GM19043 (cell line): ENCODE data around the gene FHDC1.

Source experiments
- ATAC-seq: cut with Tn5 transposase; IDR thresholded peaks from one replicate; pipeline ENCODE4 v1.9.1; 2021; ENCODE audit warnings: low read depth; ENCODE audit not compliant: unreplicated experiment

The FHDC1 gene

DNA sequence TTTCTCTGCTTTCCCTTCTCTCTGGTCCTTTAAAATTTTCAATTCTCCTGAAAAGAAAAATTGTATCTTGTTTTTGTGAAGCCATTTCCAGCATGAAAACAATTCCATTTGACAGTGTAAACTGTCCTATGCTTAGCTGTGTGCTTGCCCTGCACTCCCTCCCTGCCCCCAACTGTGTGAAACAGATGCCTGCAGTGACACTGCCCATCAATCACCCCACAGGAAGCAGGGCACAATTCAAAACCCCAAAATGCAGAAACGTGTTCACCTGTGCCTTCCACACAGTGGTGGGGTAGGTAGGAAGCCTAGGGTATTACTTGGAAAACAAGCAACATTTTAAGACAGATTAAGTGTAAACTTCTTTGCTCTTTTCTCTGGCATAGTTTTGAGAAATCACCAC lies 6.2 kb upstream of the FHDC1 start:
- no peak for ATAC-seq

DNA sequence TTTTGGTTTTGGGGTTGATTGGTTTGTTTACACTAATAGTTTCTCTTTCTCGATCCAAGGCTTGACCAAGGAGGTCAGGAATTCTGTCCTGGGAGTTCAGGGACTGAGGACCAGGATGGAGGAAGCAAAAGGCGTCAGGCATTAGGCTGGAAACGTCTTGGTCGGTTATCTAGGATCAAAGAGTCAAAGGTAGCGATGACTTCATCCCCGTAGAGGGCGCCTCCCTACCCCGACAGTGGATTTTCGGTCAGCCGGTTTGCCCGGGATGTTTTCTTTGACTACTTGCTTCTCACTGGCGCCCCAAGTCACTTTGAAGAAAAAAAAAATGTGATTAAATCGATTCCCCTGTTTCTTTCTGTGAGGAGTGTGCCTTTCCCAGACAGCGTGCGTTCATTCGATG lies 980 bp upstream of the FHDC1 start:
- no peak for ATAC-seq

DNA sequence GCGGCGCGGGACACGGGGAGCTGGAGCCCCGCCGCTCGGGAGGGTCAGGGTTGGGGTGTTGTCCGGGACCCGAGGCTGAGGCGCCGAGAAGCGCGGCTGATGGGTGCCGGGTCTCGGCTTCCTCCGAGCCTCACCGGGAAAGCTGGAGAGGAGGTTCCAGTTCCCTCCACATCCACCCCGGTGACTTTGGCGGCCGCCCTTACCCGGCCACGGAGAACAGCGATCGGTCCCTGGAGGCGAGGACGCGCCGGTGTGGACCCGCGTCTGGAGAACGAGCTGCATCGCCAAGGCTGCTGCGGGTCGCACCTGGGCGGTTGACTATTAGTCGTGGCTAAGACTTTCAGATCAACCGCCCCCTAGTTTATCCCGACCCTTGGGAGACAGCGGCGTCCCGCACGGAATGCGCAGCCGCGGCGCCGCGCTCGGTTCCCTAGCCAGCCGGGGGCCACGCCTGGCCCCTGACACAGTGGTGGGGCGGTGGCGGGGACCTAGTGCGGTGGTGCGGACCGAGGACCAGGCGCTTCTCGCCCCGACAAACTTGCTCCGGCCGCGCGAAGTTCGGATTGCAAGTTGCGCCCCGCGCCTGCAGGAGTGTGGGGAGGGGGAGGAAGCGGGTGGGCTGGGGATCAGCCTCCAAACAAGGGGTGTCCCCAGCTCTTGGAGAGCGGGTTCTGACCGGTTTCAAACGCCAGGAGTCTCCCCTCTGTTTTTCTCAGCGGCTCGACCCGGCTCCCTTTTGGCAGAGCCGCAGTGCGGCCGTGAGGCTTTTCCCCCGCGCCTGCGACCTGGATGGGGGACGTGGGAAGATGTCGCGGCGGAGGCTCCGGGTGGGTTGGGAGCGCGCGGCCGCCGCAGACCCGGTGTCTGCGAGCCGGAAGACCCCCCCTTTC lies 568 bp downstream of the FHDC1 start:
- ATAC-seq = no peak

DNA sequence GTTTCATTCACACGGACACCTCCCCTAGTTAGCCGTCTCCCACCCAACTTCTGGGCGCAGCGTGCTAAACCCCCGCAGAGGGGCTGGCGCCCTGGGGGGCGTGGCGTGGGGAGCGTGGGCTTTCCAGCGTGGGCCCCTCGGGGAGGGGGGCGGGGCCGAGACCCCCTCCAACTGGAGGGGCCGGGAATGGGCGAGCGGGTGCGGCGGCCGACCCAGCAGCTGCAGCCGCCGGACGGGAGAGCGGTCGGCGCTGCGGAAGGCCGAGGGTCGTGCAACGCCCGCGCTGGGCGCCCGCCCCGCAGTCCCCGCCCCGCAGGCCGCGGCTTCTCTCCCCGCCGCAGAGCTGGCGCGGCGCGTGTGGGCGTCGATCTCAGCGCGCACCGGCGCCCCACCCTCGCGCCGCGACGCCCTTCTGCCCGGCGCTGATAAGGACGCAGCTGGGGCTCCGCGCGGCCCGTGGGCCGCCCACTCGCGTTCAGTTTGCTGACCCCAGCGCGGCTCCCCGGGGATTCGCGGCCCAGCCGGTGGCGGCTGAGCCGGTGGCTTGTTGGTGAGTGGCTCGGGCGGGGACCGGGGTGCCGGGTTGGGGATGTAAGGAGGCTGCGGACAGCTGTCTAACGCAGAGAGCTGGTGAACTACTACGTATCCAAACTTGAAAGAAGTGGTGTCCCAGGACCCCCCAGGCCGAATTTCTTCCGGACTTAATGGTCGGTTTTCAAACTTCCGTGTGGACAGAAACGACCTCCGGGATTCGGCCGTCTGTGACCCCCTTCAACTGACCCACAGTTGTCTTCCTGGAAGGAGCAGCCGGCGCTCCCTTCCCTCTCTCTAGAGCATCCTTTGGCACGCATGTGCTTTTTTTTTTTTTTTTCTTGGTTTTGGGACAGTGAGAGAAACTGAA lies 1.5 kb downstream of the FHDC1 start:
- no peak for ATAC-seq

DNA sequence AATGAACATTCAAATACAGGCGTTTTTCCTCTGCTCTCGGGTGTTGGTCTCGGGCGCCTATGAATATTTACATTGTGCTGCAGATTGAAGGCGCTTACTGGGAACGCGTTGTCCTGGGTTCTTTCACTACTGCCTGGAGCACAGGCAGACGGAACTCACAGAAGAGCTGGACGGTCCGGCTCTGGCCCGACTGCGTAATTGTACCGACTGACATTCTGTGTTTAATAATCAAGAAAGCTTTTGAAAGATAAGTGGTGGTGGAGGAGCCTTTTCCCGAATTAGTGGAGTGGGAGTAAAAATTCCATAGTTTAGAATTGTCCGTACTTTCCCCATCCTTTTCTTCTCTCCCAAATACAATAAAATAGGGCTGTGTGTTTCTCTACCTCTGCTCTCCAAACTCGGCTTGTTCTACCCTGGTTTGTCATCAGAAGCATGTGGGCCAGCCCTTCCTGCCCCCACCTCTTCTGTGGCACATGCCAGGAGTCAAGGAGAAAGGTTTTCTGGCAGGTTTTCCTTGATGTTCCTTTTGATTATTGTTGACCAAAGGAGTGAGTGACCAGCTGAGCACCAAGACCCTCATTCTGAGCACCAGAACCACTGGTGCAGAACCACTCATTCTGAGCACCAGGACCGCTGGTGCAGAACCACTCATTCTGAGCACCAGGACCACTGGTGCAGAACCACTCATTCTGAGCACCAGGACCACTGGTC lies 2.3 kb downstream of the FHDC1 start:
- ATAC-seq = no peak

DNA sequence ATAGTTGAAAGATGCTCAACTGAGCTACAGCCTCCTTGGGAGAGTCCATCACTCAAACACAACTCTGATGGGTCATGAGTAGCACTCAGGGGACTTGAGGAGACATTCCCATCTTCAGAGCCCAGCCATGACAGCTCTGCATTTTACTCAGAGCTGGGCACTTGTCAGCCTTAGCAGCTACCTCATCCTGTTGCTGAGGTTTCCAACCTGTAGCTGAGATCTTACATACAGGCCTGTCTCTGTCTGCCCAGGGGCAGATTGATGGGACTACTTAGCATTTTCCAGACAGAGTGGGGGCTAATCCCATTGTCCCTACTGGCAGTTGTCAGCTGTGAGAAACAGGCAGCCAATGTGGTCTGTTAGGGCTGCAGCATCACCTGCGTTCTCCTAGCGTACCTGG lies 3.5 kb downstream of the FHDC1 start:
- no peak for ATAC-seq

DNA sequence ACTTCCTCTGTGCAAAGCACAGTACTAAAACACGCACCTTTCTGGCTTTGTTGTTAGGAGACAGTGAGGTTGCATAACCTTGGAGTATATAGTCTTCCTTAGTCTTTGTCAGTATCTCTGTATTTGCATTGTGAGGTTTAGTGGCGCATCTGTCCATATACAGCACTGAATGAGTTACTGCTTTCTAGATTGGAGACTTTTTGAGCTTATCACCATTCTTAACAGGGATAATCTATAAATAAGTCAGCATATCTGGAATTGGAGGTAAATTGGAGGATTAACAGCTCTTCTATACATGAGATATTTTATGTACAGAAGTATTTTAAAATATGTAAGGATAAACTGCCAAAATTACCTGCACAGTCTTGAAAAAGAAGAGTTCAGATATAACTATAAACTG lies 4.3 kb downstream of the FHDC1 start:
- ATAC-seq = no peak

DNA sequence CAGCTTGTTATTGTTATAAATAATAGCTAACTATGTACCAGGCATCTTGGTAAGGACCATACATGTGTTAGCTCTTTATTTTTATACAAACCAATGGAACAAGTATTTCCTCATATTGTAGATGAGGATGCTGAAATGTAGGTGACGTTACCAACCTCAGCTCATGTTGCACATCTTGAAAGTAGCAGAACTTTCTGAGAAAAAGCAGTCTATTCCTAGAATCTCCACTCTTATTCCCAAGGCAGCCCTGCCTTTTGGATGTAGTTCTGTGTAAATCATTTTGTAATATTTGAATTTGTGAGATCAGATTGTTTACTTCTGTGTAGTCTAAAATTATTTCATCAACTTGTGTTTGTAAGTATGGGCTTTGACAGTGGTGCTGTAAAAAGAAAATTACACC lies 5.3 kb downstream of the FHDC1 start:
- ATAC-seq = no peak

DNA sequence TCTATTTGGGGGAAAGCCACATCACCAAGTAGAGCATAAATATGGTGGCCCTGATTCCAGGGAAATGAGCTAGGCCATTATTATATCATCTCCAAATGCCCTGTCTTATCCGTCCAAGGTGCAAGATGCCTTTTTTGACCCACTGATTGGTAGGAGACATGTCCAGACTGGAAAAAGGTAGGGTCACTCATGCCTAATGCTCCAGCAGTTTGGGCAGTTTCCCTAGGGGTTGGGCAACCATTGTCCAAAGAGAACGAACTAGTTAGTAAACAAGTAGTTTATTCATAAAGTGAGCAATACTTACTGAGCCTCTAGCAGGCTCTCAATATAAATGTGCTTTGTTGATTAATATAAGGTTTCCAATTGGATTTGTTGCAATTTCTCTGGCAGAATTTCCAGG lies 6.2 kb downstream of the FHDC1 start:
- ATAC-seq = no peak

DNA sequence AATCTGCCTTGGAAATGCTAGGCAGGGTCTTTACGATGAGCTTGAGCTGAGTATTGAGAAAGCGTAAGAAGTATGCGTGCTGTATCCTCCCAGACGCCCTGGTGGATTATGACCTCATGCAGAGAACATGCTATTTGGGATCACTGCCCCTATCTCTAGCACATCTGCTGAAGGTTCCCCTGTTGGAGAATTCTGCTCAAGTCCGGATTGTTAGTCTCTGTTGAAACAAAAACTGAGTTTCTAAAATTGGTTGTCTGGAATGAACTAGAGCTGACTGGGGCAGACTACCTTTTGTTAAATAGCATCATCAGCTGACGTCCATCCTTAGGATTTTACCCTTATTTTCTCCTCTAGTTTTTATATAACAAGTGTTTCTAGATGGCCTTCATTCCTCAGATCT lies 7.5 kb downstream of the FHDC1 start:
- no peak for ATAC-seq

DNA sequence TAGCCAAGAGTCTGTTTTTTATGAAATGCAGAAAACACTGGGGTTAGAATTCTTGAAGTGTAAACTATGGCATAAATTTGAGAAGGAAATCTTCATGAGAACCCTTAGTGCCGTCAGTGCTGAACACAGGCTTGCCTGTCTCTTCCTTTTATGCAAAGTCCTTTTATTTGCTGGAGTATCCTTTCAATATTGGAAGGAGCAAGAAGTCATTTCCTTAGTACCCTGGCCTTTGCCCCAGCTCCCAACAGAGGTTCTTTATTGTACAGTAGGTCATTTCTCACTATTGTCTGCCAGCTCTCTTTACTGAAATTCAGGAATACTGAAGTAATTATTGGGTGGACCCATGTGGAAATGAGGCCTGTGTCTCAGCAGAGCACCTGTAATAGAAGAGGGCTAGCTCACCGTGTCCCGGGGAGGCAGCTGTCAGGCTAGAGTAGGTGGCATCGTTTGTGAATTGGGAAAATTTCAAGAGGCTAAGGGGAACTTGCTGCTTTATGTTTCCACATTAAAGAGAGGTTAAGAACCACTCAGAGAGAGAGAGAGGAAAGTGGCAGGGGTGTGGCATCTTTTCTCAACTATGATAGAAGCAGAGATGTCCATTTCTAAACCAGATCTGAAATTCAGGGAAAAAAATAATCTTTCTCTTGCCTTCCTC lies 8.7 kb downstream of the FHDC1 start:
- no peak for ATAC-seq

DNA sequence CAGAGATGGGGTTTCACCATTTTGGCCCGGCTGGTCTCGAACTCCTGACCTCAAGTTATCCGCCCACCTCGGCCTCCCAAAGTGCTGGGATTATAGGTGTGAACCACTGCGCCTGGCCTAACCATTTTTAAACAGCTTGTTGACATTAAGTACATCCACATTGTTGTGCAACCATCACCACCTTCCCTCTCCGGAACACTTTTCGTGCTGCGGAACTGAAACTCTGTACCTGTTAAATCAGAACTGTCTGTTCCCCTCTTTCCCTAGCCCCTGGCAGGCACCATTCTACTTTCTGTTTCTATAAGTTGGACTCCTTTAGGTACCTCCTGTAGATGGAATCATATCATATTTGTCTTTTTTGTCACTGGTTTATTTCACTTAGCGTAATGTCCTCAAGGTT lies 9.5 kb downstream of the FHDC1 start:
- no peak for ATAC-seq

DNA sequence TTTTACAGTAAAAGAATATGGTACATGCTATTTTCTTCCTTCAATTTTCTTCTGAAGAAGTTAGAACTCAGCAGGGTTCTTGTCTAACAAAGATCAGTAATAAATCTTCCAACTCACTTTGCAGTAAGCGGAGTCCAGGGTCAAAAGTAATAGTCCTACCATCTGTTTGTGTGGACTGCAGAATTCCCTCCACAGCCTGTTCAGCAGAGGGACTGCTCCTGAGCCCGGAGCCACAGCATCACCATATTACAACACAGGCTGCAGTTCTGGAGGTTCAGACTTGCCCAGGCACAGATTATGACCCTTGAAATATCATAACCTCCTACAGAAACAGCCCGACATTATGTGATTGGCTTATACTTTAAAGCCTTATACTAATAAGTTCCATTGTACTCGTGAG lies 10.3 kb downstream of the FHDC1 start:
- no peak for ATAC-seq

DNA sequence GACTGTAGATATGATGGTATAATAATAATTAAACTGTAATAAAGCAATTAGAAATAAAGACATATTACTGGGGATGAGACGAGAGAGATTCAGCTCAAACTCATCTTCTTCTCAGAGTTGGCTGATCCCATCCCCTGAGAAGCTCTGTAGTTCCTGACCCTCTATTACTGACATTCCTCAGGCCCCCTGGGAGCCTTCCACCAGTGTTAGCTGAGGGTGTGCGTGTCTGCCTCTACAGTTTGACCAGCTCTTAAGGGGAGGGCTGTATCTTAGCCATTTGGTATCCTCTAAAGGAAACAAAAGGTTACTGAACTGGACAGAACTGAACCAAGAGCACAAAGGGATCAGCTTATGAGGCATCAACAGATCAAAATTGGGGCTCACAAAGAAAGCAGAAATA lies 11.2 kb downstream of the FHDC1 start:
- no peak for ATAC-seq

DNA sequence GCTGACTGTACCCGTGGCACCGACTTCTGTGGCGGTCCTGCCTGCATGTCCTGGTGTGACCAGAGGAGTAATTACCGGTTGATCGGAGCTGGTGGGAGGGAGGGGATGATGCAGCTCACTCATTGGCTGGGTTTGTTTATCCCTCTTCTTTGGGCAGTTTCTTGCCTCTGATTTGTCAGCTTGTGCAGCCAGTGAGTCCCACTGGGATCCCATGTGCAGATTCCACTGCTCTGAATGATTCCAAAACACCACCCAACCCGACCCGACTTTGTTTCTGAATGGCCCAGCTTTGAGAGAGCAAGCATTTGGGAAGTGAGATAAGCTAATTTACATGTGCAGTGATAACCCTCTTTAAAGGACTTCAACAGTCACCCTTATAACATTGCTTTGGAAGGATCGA lies 13.8 kb downstream of the FHDC1 start:
- ATAC-seq = no peak

DNA sequence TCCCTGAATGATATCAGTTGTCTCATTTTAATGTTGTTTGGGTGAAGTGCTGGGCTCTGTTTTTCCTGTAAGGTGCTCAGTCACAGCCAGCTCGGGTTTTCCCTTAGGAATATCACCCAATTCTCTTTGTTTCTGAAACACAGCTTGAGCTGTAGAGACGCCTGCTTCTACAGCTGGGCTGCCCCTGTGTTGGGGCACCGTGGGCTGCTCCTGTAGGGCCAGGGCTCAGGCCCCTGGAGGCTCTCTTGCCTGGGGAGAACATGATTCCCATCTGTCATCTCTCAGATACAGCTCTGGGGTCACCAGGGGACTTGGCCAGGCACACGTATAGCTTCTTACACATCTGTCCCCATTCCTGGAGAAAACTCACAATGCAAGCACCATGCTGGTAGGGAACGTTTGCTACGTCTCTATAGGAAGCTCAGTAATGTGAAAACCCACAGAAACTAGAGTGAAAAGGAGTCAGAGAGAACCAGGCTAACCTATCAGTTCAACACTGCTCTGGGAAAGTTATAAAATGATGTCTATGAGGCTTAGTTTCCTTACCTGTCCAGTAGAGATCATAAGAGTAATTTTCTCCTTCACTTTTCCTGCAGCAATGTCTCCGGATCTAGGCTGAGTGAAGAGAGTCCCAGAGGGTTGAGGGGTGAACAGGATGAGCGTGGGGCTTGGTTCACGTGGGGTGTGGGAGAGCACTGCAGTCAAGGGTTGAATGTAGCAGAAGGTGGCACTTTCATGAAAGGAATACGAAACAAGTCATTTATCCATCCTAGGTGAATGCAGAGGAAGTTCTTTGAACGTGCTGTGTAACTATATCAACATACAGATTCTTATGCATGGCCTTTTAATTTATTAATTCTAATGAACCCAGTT lies 14.5 kb downstream of the FHDC1 start:
- ATAC-seq = no peak

DNA sequence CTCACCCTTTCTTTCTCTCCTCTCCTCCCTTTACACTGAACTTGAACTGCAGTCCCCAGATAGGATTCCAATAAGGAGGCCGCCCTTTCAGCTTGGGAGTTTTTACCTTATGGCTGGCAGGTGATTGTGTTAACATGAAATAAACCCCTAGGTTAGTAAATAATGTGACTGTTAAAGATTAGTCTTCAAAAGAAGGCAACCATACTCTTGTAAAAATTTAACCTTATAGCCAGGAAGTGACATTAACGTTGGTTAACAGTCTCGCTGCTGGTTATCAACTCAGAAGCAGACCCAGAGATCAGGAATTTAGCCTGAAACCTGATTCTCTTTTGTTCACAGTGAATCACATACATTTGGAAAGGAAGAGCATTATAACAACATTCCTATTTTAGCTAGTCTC lies 15.2 kb downstream of the FHDC1 start:
- ATAC-seq = no peak

DNA sequence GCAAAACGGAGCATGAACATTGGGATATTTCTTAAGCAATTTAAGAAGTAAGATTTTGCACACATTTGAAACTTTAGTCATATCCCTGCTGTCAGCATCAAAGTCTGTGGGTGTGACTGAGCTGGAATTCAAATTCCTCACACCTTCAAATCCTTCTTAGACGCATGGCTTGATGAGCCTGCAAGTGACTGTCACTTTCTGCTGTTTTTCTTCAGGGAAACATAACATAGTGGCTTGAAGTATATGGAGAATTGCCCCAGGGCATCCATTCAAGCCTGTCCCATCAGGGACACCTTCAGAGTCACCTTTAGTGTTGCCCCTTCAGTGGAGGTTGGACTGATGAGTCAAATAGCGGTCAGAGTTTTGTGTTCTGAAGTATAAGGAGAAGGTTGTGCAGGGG lies 17.4 kb downstream of the FHDC1 start:
- ATAC-seq = no peak

DNA sequence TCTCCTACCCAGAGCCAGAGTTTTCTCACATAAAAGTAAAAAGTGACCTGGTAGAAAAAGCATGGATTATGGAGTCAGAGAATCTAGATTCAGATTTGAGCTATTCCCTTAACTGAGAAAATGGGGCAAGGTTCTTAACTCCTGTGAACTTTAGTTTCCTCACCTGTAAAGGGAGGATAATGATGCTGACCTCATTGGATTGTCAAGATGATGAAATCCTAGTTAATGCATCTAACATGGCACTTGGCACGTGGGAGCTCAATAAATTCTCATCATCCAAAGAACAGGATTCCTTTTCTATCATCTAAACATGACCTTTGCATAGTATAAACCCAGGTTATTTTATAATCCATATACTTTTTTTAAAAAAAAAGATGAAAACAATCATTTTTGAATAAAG lies 18.6 kb downstream of the FHDC1 start:
- no peak for ATAC-seq

DNA sequence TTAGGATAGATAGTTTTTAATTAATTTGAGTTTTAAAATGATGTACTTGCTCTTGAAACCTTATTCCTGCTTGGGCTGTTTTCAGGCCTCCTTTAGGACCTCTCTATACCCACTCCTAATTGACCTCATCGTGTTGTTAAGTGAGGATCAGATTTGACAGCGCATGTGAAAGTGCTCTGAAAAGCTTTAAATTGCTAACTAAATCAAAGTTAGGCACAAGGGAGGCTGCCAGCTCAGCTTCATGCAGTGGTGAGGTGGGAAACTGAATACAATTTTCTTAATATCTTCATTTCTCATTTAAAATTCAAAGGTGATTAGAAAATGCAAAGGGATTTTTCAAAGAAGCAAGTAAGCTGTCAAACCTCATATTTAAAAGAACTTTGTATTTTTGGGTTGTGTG lies 20.0 kb downstream of the FHDC1 start:
- ATAC-seq = no peak
